K562 (cell line): ENCODE results near the gene NANS. TPM values are rescaled to one million over a fixed set of nuclear protein-coding genes. Genes with fewer than 3 reads are reported as not detected.

Source experiments
- CREB1 ChIP-seq, 2 experiments: sonication (generic) in 1 of 2; formaldehyde crosslinking in 1 of 2; IDR thresholded peaks; 2 replicates each; pipeline versions ENCODE4 v1.6.1 to v1.8.0; 2012 to 2022; ENCODE audit warnings: inconsistent platforms in 1 of 2, mild to moderate bottlenecking in 1 of 2, missing genetic modification reagents in 1 of 2, moderate library complexity in 1 of 2
- CREB3 ChIP-seq: fragments of 450-650 bp; conservative IDR thresholded peaks from 2 replicates; pipeline ENCODE4 v1.6.1; 2016; ENCODE audit warnings: missing genetic modification characterization, low read depth, mild to moderate bottlenecking, missing compliant biosample characterization, moderate library complexity
- EP400 ChIP-seq: fragments of 450-650 bp; IDR thresholded peaks from 2 replicates; pipeline ENCODE4 v1.6.1; 2017; ENCODE audit warnings: antibody characterized with exemption, mild to moderate bottlenecking, moderate library complexity
- ETS1 ChIP-seq: conservative IDR thresholded peaks from 2 replicates; pipeline ENCODE4 v1.6.1; 2011; ENCODE audit warnings: low read depth, mild to moderate bottlenecking, low read length; ENCODE audit not compliant: control insufficient read depth
- MAFG ChIP-seq: fragments of 450-650 bp; conservative IDR thresholded peaks from 2 replicates; pipeline ENCODE4 v1.6.1; 2016; ENCODE audit warnings: missing genetic modification characterization, missing compliant biosample characterization
- MNT ChIP-seq, 2 experiments: fragments of 450-650 bp; conservative IDR thresholded peaks; 2 replicates each; pipeline ENCODE4 v1.6.1; 2017; ENCODE audit warnings: mild to moderate bottlenecking in 2 of 2, moderate library complexity in 2 of 2
- NONO ChIP-seq, 2 experiments: fragments of 200-400 bp in 1 of 2; fragments of 450-650 bp in 1 of 2; formaldehyde crosslinking in 1 of 2; IDR thresholded peaks; 2 replicates each; pipeline ENCODE4 v1.6.1; 2017; ENCODE audit warnings: low read depth in 2 of 2, mild to moderate bottlenecking in 2 of 2, moderate library complexity in 2 of 2, low read length in 1 of 2
- PCBP1 ChIP-seq: fragments of 200-400 bp; formaldehyde crosslinking; IDR thresholded peaks from 2 replicates; pipeline ENCODE4 v1.6.1; 2018; ENCODE audit warnings: mild to moderate bottlenecking, low read depth, low read length; ENCODE audit not compliant: poor library complexity, severe bottlenecking
- POLR3G ChIP-seq: IDR thresholded peaks from 2 replicates; pipeline ENCODE4 v1.6.1; 2011; ENCODE audit not compliant: insufficient read length, insufficient replicate concordance; ENCODE audit errors: extremely low read depth
- RFX5 ChIP-seq: IDR thresholded peaks from 2 replicates; pipeline ENCODE4 v1.6.1; 2011; ENCODE audit warnings: low read depth, mild to moderate bottlenecking, improper control_type of control experiment, low read length
- SAFB ChIP-seq: fragments of 200-400 bp; formaldehyde crosslinking; IDR thresholded peaks from 2 replicates; pipeline ENCODE4 v1.6.1; 2017; ENCODE audit warnings: low read depth, low read length, borderline replicate concordance
- SAP30 ChIP-seq: fragments of 200-600 bp; sonication (generic); IDR thresholded peaks from 2 replicates; pipeline ENCODE4 v1.6.1; 2012; ENCODE audit warnings: borderline replicate concordance, low read depth, mild to moderate bottlenecking, moderate library complexity, low read length, control low read depth, inconsistent platforms; ENCODE audit not compliant: insufficient read depth, poor library complexity, severe bottlenecking
- SIN3A ChIP-seq, 2 experiments: fragments of 150-350 bp in 1 of 2; IDR thresholded peaks; 2 replicates each; pipeline ENCODE4 v1.6.1; 2011 to 2016; ENCODE audit warnings: borderline replicate concordance in 2 of 2, low read depth in 2 of 2, low read length in 2 of 2, mild to moderate bottlenecking in 2 of 2, moderate library complexity in 2 of 2; ENCODE audit not compliant: control insufficient read depth in 1 of 2
- SIX5 ChIP-seq, 2 experiments: IDR thresholded peaks; 2 replicates each; pipeline ENCODE4 v1.6.1; 2011; ENCODE audit warnings: low read length in 2 of 2, borderline replicate concordance in 1 of 2, low read depth in 1 of 2, mild to moderate bottlenecking in 1 of 2, moderate library complexity in 1 of 2; ENCODE audit not compliant: insufficient read depth in 1 of 2
- SMAD3 ChIP-seq: fragments of 450-650 bp; formaldehyde crosslinking; conservative IDR thresholded peaks from 2 replicates; pipeline ENCODE4 v1.4.0; 2020; ENCODE audit warnings: mild to moderate bottlenecking
- SNIP1 ChIP-seq: fragments of 450-650 bp; IDR thresholded peaks from 2 replicates; pipeline ENCODE4 v1.7.1; 2017; ENCODE audit warnings: low read depth, mild to moderate bottlenecking
- TOE1 ChIP-seq, 2 experiments: fragments of 450-650 bp in 1 of 2; sonication (generic) in 1 of 2; formaldehyde crosslinking in 1 of 2; IDR thresholded peaks; 2 replicates each; pipeline versions ENCODE4 v1.7.1 to v1.8.0; 2016 to 2022; ENCODE audit warnings: borderline replicate concordance in 2 of 2, mild to moderate bottlenecking in 2 of 2, antibody characterized with exemption in 1 of 2, inconsistent platforms in 1 of 2, low read depth in 1 of 2, missing genetic modification reagents in 1 of 2, moderate library complexity in 1 of 2
- ZBTB17 ChIP-seq: fragments of 450-650 bp; formaldehyde crosslinking; IDR thresholded peaks from 2 replicates; pipeline ENCODE4 v1.4.0; 2020; ENCODE audit warnings: mild to moderate bottlenecking
- ZNF165 ChIP-seq: fragments of 250-450 bp; sonication (Bioruptor Pico); IDR thresholded peaks from 2 replicates; pipeline ENCODE4 v1.4.0; 2020; ENCODE audit warnings: borderline replicate concordance
- ZNF384 ChIP-seq: IDR thresholded peaks from 2 replicates; pipeline ENCODE4 v1.6.1; 2012; ENCODE audit warnings: low read depth, low read length, improper control_type of control experiment
- polyA plus RNA-seq, 8 experiments: library from polyadenylated mRNA; depleted of rRNA in 4 of 8; stranded (reverse) in 5 of 8; unstranded in 3 of 8; fragments of >200 nt; fragmentation: Nextera tagmentation in 2 of 8; fragmentation: Illumina TruSeq in 1 of 8; extraction: Ambion mirVana in 2 of 8; extraction: Trizol in 1 of 8; gene quantifications; 2 replicates each; pipeline versions ENCODE4 v1.2.1 to v1.2.3, GENCODE V29; 2011 to 2014; ENCODE audit warnings: inconsistent platforms in 1 of 8, missing spikeins in 1 of 8
- total RNA-seq, 7 experiments: library from RNA; depleted of rRNA in 6 of 7; stranded (reverse); fragments of >200 nt in 6 of 7; fragmentation: Illumina TruSeq in 2 of 7; extraction: Trizol in 2 of 7; gene quantifications; 2 replicates each; pipeline versions ENCODE4 v1.2.1 to v1.2.3, GENCODE V29; 2011 to 2021; ENCODE audit warnings: low replicate concordance in 1 of 7

Gene NANS
- total and polyA plus RNA-seq, 9 of the 15 experiments (the other 6 are each of a cell fraction or from before 2014, with no cell fraction given): 37.1 to 181 (median 137) TPM

- TF ChIP-seq SIN3A (IDR thresholded peaks at IDR 0.05; ENCODE audit: borderline replicate concordance in 2 of 2, control insufficient read depth in 1 of 2, low read depth in 2 of 2, low read length in 2 of 2) (peak; percentile 86; a peak in 3 of 4 replicates), SIX5 (IDR thresholded peaks at IDR 0.05; ENCODE audit: borderline replicate concordance in 1 of 2, insufficient read depth in 1 of 2, low read depth in 1 of 2, low read length in 2 of 2) (no peak), SMAD3 (CRISPR knock-in tag) (no peak), POLR3G (no peak), NONO (IDR thresholded peaks at IDR 0.05; ENCODE audit: low read depth in 2 of 2, low read length in 1 of 2) (peak; percentile 46 to 85; a peak in 1 of 4 replicates), ZBTB17 (CRISPR knock-in tag) (no peak; the same call in 1 of the 2 replicates), SAFB (no peak), MNT (conservative IDR thresholded peaks at IDR 0.05) (peak; percentile 56 to 84; a peak in 3 of 4 replicates), SNIP1 (no peak), CREB3 (no peak), MAFG (no peak), PCBP1 (peak; percentile 30), ETS1 (peak; percentile 35; the same call in 1 of the 2 replicates), EP400 (peak; percentile 89; the same call in 1 of the 2 replicates), TOE1 (IDR thresholded peaks at IDR 0.05; ENCODE audit: borderline replicate concordance) (peak; percentile 66; the same call in 1 of the 2 replicates), TOE1 (CRISPR knock-in tag; IDR thresholded peaks at IDR 0.05; ENCODE audit: borderline replicate concordance, low read depth) (no peak), CREB1 (IDR thresholded peaks at IDR 0.05) (0 out of 2 replicates have a peak, but pooled peaks have one; percentile 64), CREB1 (CRISPR knock-in tag; IDR thresholded peaks at IDR 0.05) (peak; percentile 35; the same call in 1 of the 2 replicates), RFX5 (no peak), ZNF384 (no peak), ZNF165 (CRISPR knock-in tag) (no peak), SAP30 (peak; percentile 69)
Observed at GRCh38 chr9:98056269-98057137, at the start of gene NANS (continued).
